Thyroid gland (tissue), 4 donors: ENCODE measurements around the gene CASP14.

Experiments used
- POLR2A ChIP-seq, 2 donors: fragments of 450-650 bp; IDR thresholded peaks; one replicate each; pipeline ENCODE4 v1.6.1; 2017; ENCODE audit warnings: antibody characterized with exemption in 2 of 2, mild to moderate bottlenecking in 2 of 2, moderate library complexity in 1 of 2
- TF ChIP-seq, protein P1 (sequence below), 6 experiments: fragments of 200-600 bp in 3 of 6; fragments of 450-650 bp in 3 of 6; sonication (generic) in 3 of 6; IDR thresholded peaks; one replicate each; pipeline ENCODE4 v1.5.1; 2016 to 2019; ENCODE audit warnings: antibody characterized with exemption in 6 of 6, mild to moderate bottlenecking in 2 of 6, inconsistent platforms in 1 of 6, moderate library complexity in 1 of 6

- TF ChIP-seq, protein P1, sequence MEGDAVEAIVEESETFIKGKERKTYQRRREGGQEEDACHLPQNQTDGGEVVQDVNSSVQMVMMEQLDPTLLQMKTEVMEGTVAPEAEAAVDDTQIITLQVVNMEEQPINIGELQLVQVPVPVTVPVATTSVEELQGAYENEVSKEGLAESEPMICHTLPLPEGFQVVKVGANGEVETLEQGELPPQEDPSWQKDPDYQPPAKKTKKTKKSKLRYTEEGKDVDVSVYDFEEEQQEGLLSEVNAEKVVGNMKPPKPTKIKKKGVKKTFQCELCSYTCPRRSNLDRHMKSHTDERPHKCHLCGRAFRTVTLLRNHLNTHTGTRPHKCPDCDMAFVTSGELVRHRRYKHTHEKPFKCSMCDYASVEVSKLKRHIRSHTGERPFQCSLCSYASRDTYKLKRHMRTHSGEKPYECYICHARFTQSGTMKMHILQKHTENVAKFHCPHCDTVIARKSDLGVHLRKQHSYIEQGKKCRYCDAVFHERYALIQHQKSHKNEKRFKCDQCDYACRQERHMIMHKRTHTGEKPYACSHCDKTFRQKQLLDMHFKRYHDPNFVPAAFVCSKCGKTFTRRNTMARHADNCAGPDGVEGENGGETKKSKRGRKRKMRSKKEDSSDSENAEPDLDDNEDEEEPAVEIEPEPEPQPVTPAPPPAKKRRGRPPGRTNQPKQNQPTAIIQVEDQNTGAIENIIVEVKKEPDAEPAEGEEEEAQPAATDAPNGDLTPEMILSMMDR (IDR thresholded peaks at IDR 0.05), result no peak
- no peak for TF ChIP-seq POLR2A (IDR thresholded peaks at IDR 0.05)
Measured at GRCh38 chr19:15081911-15082310, 32.6 kb downstream of the CASP14 start, which contains the start of gene OR1I1.
